GM11168 (cell line): ENCODE results near the gene HDX.
"Not testable (repeated sequence)": the region's sequence is repeated elsewhere in the genome, so short reads cannot be mapped to it uniquely, and the experiment has no call there.

ENCODE experiments used
- in situ Hi-C: fragments of 300-500 bp; cut with MboI; formaldehyde crosslinking; loops from one replicate; pipeline ENCODE4 v1.12.0; 2022; ENCODE audit warnings: low sequenced_read_pairs; ENCODE audit not compliant: unreplicated experiment

Gene HDX

GRCh38 chrX:84501798-84502628 lies at the start of gene HDX:
Gene HDX (minus strand): TSS chrX:84502453. CDS start chrX:84475397, 27,056 bp downstream.
- in situ Hi-C loops, result no loop called here

- in situ Hi-C loops, result not testable (repeated sequence)
These were observed 39.1 kb upstream of the HDX start for GRCh38 chrX:84541315-84541714.

GRCh38 chrX:84537627-84538026 lies 35.4 kb upstream of the HDX start:
- in situ Hi-C loops, result not testable (repeated sequence)

GRCh38 chrX:84488426-84488825 lies 13.8 kb downstream of the HDX start:
- in situ Hi-C loops, result no loop called here

GRCh38 chrX:84487365-84488353 lies 14.6 kb downstream of the HDX start:
- in situ Hi-C loops, result no loop called here

- in situ Hi-C loops, result no loop called here
These were observed 23.2 kb downstream of the HDX start for GRCh38 chrX:84479086-84479485.

GRCh38 chrX:84477114-84477513 lies 25.1 kb downstream of the HDX start:
- in situ Hi-C loops, result no loop called here

- in situ Hi-C loops, result no loop called here
These were observed 26.7 kb downstream of the HDX start for GRCh38 chrX:84475596-84475995.

GRCh38 chrX:84475101-84475500 lies 27.2 kb downstream of the HDX start:
- in situ Hi-C loops, result no loop called here

GRCh38 chrX:84469226-84469625 lies 33.0 kb downstream of the HDX start:
- in situ Hi-C loops, result no loop called here

GRCh38 chrX:84467898-84468297 lies 34.4 kb downstream of the HDX start:
- in situ Hi-C loops, result no loop called here

- in situ Hi-C loops, result no loop called here
These were observed 48.7 kb downstream of the HDX start for GRCh38 chrX:84453351-84454246.

GRCh38 chrX:84441143-84441542 lies 61.1 kb downstream of the HDX start:
- in situ Hi-C loops, result no loop called here

GRCh38 chrX:84415140-84415539 lies 87.1 kb downstream of the HDX start:
- in situ Hi-C loops, result no loop called here

- in situ Hi-C loops, result no loop called here
These were observed 138.6 kb downstream of the HDX start for GRCh38 chrX:84363663-84364062.

GRCh38 chrX:84363051-84363450 lies 139.2 kb downstream of the HDX start:
- in situ Hi-C loops, result no loop called here

GRCh38 chrX:84362184-84362838 lies 139.9 kb downstream of the HDX start:
- in situ Hi-C loops, result no loop called here

- in situ Hi-C loops, result no loop called here
These were observed 144.0 kb downstream of the HDX start for GRCh38 chrX:84358271-84358670.

GRCh38 chrX:84357296-84357695 lies 145.0 kb downstream of the HDX start:
- in situ Hi-C loops, result no loop called here

GRCh38 chrX:84340968-84341367 lies 161.3 kb downstream of the HDX start:
- in situ Hi-C loops, result no loop called here
